Duodenal mucosa (tissue), 2 donors: ENCODE data around the gene NDUFAF2.
A peak's percentile ranks its signal among the peaks of the same experiment; 100 is the strongest.

Experiments used
- H3K27ac ChIP-seq: one replicate; pipeline ENCODE4 v1.7.0; 2013; ENCODE audit warnings: low read depth, low read length
- H3K27me3 ChIP-seq, 2 donors: one replicate each; pipeline ENCODE4 v1.7.0; 2013; ENCODE audit warnings: low read length in 2 of 2, control low read depth in 1 of 2; ENCODE audit not compliant: insufficient read depth in 2 of 2, control insufficient read depth in 1 of 2
- H3K36me3 ChIP-seq, 2 donors: one replicate each; pipeline ENCODE4 v1.7.0; 2013; ENCODE audit warnings: low read length in 2 of 2, control low read depth in 1 of 2; ENCODE audit not compliant: insufficient read depth in 2 of 2, control insufficient read depth in 1 of 2
- H3K4me1 ChIP-seq, 2 donors: one replicate each; pipeline ENCODE4 v1.7.0; 2013; ENCODE audit warnings: low read length in 2 of 2, control low read depth in 1 of 2; ENCODE audit not compliant: insufficient read depth in 2 of 2, control insufficient read depth in 1 of 2
- H3K4me3 ChIP-seq, 2 donors: one replicate each; pipeline ENCODE4 v1.7.0; 2013; ENCODE audit warnings: low read length in 2 of 2, low read depth in 1 of 2
- H3K9ac ChIP-seq, 2 donors: one replicate each; pipeline ENCODE4 v1.7.0; 2013; ENCODE audit warnings: low read length in 2 of 2, low read depth in 1 of 2
- H3K9me3 ChIP-seq, 2 donors: one replicate each; pipeline ENCODE4 v1.7.0; 2013; ENCODE audit warnings: low read length in 2 of 2, control low read depth in 1 of 2; ENCODE audit not compliant: control insufficient read depth in 1 of 2

NDUFAF2 gene

GRCh38 chr5:61160497-61160896 is 215.5 kb downstream of the NDUFAF2 start:
- H3K9me3 ChIP-seq = no peaks in the 10 kb centered on the region
- H3K4me1 ChIP-seq = peaks cover 3 to 22% of the 10 kb centered on the region in 2 donors
- peaks cover 10 to 20% of the 10 kb centered on the region in 2 donors for H3K36me3 ChIP-seq
- H3K9ac ChIP-seq = no peak overlapping the region
- no peaks in the 10 kb centered on the region for H3K27me3 ChIP-seq
- H3K27ac ChIP-seq = no peak overlapping the region
- peak overlapping the region in 1 of 2 donors; percentile 12 for H3K4me3 ChIP-seq

GRCh38 chr5:61162010-61162831 is 217.2 kb downstream of the NDUFAF2 start, which contains the start of gene SMIM15:
TSS of gene SMIM15 (minus strand) at chr5:61162468. CDS start at chr5:61160171, 2,297 bp downstream.
- Histone ChIP-seq H3K27me3 (no peaks in the 10 kb centered on the region), H3K36me3 (peaks cover 10 to 20% of the 10 kb centered on the region in 2 donors), H3K4me1 (peaks cover 3 to 22% of the 10 kb centered on the region in 2 donors), H3K4me3 (peak within 1 kb of the TSS; percentile 95 to 96), H3K27ac (peak within 1 kb of the TSS; percentile 91), H3K9ac (peak within 1 kb of the TSS; percentile 86 to 87), H3K9me3 (no peaks in the 10 kb centered on the region)

GRCh38 chr5:61162832-61163567 is 218.0 kb downstream of the NDUFAF2 start:
- no peaks in the 10 kb centered on the region for H3K9me3 ChIP-seq
- no peaks in the 10 kb centered on the region for H3K27me3 ChIP-seq
- peaks cover 10 to 17% of the 10 kb centered on the region in 2 donors for H3K36me3 ChIP-seq
- peak overlapping the region; percentile 91 for H3K27ac ChIP-seq
- H3K4me3 ChIP-seq = peak overlapping the region; percentile 95 to 96
- peaks cover 3 to 22% of the 10 kb centered on the region in 2 donors for H3K4me1 ChIP-seq
- peak overlapping the region; percentile 86 to 87 for H3K9ac ChIP-seq

GRCh38 chr5:61163905-61164304 is 218.9 kb downstream of the NDUFAF2 start:
- H3K27me3 ChIP-seq = no peaks in the 10 kb centered on the region
- peaks cover 3 to 22% of the 10 kb centered on the region in 2 donors for H3K4me1 ChIP-seq
- peak overlapping the region in 1 of 2 donors; percentile 95 for H3K4me3 ChIP-seq
- peaks cover 10 to 12% of the 10 kb centered on the region in 2 donors for H3K36me3 ChIP-seq
- H3K27ac ChIP-seq = no peak overlapping the region
- no peak overlapping the region for H3K9ac ChIP-seq
- H3K9me3 ChIP-seq = no peaks in the 10 kb centered on the region

- H3K4me1 ChIP-seq = peaks cover 0 to 10% of the 10 kb centered on the region in 2 donors
- H3K27ac ChIP-seq = no peak overlapping the region
- no peaks in the 10 kb centered on the region for H3K9me3 ChIP-seq
- no peaks in the 10 kb centered on the region for H3K36me3 ChIP-seq
- no peak overlapping the region for H3K4me3 ChIP-seq
- H3K27me3 ChIP-seq = no peaks in the 10 kb centered on the region
- H3K9ac ChIP-seq = no peak overlapping the region
These were observed 222.4 kb downstream of the NDUFAF2 start for GRCh38 chr5:61167382-61167781.

- Histone ChIP-seq H3K9ac (no peak overlapping the region), H3K4me3 (no peak overlapping the region), H3K36me3 (no peaks in the 10 kb centered on the region), H3K27me3 (no peaks in the 10 kb centered on the region), H3K4me1 (no peaks in the 10 kb centered on the region), H3K9me3 (no peaks in the 10 kb centered on the region), H3K27ac (no peak overlapping the region)
These were observed 223.9 kb downstream of the NDUFAF2 start for GRCh38 chr5:61168951-61169350.

GRCh38 chr5:61171479-61171878 is 226.5 kb downstream of the NDUFAF2 start:
- Histone ChIP-seq H3K36me3 (no peaks in the 10 kb centered on the region), H3K4me1 (no peaks in the 10 kb centered on the region), H3K4me3 (no peak overlapping the region), H3K27ac (no peak overlapping the region), H3K27me3 (no peaks in the 10 kb centered on the region), H3K9ac (no peak overlapping the region), H3K9me3 (no peaks in the 10 kb centered on the region)

GRCh38 chr5:61176631-61177030 is 231.6 kb downstream of the NDUFAF2 start:
- Histone ChIP-seq H3K9me3 (no peaks in the 10 kb centered on the region), H3K9ac (no peak overlapping the region), H3K27ac (no peak overlapping the region), H3K4me1 (peaks cover 0 to 4% of the 10 kb centered on the region in 2 donors), H3K36me3 (no peaks in the 10 kb centered on the region), H3K27me3 (no peaks in the 10 kb centered on the region), H3K4me3 (no peak overlapping the region)

GRCh38 chr5:61177070-61177469 is 232.1 kb downstream of the NDUFAF2 start:
- no peaks in the 10 kb centered on the region for H3K9me3 ChIP-seq
- H3K36me3 ChIP-seq = no peaks in the 10 kb centered on the region
- no peak overlapping the region for H3K27ac ChIP-seq
- H3K4me3 ChIP-seq = no peak overlapping the region
- no peaks in the 10 kb centered on the region for H3K27me3 ChIP-seq
- peaks cover 0 to 4% of the 10 kb centered on the region in 2 donors for H3K4me1 ChIP-seq
- H3K9ac ChIP-seq = no peak overlapping the region

- Histone ChIP-seq H3K27ac (no peak overlapping the region), H3K9me3 (no peaks in the 10 kb centered on the region), H3K4me1 (peaks cover 0 to 4% of the 10 kb centered on the region in 2 donors), H3K9ac (no peak overlapping the region), H3K27me3 (no peaks in the 10 kb centered on the region), H3K4me3 (no peak overlapping the region), H3K36me3 (no peaks in the 10 kb centered on the region)
These were observed 232.7 kb downstream of the NDUFAF2 start for GRCh38 chr5:61177716-61178115.
